HL-60/S4 treated with retinoic acid at 250 ng/mL for 4 days and 3 days (cell line): ENCODE results near the gene HMGN4.
"Not testable (repeated sequence)": the region's sequence is repeated elsewhere in the genome, so short reads cannot be mapped to it uniquely, and the experiment has no call there.

ENCODE experiments used
- in situ Hi-C: fragments of 300-500 bp; cut with MboI; formaldehyde crosslinking; loops from 2 replicates; pipeline ENCODE4 v1.7.0; 2022; ENCODE audit warnings: low sequenced_read_pairs

HMGN4 gene

GRCh38 chr6:26521600-26522391 lies 16.4 kb upstream of the HMGN4 start:
- in situ Hi-C loops, result no loop called here

- in situ Hi-C loops, result not testable (repeated sequence)
Measured at GRCh38 chr6:26522486-26523228, 15.5 kb upstream of the HMGN4 start.

- in situ Hi-C loops, result not testable (repeated sequence)
Measured at GRCh38 chr6:26524314-26524713, 13.9 kb upstream of the HMGN4 start.

- in situ Hi-C loops, result loop anchor here (25.0 kb wide), 1 partner anchor 338 kb away; a partner anchor contains a TSS
Measured at GRCh38 chr6:26524722-26525370, 13.3 kb upstream of the HMGN4 start.

GRCh38 chr6:26525838-26526237 lies 12.3 kb upstream of the HMGN4 start:
- in situ Hi-C loops, result loop anchor here (25.0 kb wide), 1 partner anchor 339 kb away; a partner anchor contains a TSS

- in situ Hi-C loops, result loop anchor here (25.0 kb wide), 1 partner anchor 340 kb away; a partner anchor contains a TSS
Measured at GRCh38 chr6:26526928-26527327, 11.2 kb upstream of the HMGN4 start.

GRCh38 chr6:26530203-26530602 lies 8.0 kb upstream of the HMGN4 start:
- in situ Hi-C loops, result loop anchor here (25.0 kb wide), 1 partner anchor 343 kb away; a partner anchor contains a TSS

- in situ Hi-C loops, result loop anchor here (25.0 kb wide), 1 partner anchor 345 kb away; a partner anchor contains a TSS
Measured at GRCh38 chr6:26531897-26532296, 6.3 kb upstream of the HMGN4 start.

- in situ Hi-C loops, result loop anchor here (25.0 kb wide), 1 partner anchor 346 kb away; a partner anchor contains a TSS
Measured at GRCh38 chr6:26532699-26533531, 5.3 kb upstream of the HMGN4 start.

- in situ Hi-C loops, result loop anchor here (25.0 kb wide), 1 partner anchor 346 kb away; a partner anchor contains a TSS
Measured at GRCh38 chr6:26533532-26533931, 4.6 kb upstream of the HMGN4 start.

GRCh38 chr6:26534681-26535465 lies 3.3 kb upstream of the HMGN4 start:
- in situ Hi-C loops, result loop anchor here (25.0 kb wide), 1 partner anchor 348 kb away; a partner anchor contains a TSS

GRCh38 chr6:26536571-26537159 lies 1.5 kb upstream of the HMGN4 start:
- in situ Hi-C loops, result loop anchor here (25.0 kb wide), 1 partner anchor 349 kb away; a partner anchor contains a TSS

- in situ Hi-C loops, result loop anchor here (25.0 kb wide), 1 partner anchor 350 kb away; a partner anchor contains a TSS
Measured at GRCh38 chr6:26537160-26537845, 863 bp upstream of the HMGN4 start.

- in situ Hi-C loops, result loop anchor here (25.0 kb wide), 1 partner anchor 351 kb away; a partner anchor contains a TSS
Measured at GRCh38 chr6:26538572-26538902, 371 bp downstream of the HMGN4 start.

- in situ Hi-C loops, result loop anchor here (25.0 kb wide), 1 partner anchor 352 kb away; a partner anchor contains a TSS
Measured at GRCh38 chr6:26539071-26539615, 977 bp downstream of the HMGN4 start.

- in situ Hi-C loops, result loop anchor here (25.0 kb wide), 1 partner anchor 354 kb away; a partner anchor contains a TSS
Measured at GRCh38 chr6:26541579-26541978, 3.4 kb downstream of the HMGN4 start.

- in situ Hi-C loops, result loop anchor here (25.0 kb wide), 1 partner anchor 357 kb away; a partner anchor contains a TSS
Measured at GRCh38 chr6:26543953-26544352, 5.8 kb downstream of the HMGN4 start.

GRCh38 chr6:26544473-26544872 lies 6.3 kb downstream of the HMGN4 start:
- in situ Hi-C loops, result loop anchor here (25.0 kb wide), 1 partner anchor 357 kb away; a partner anchor contains a TSS
